Trophoblast cell (in vitro differentiated cells and primary cell): Measurements from ENCODE around the gene SLC13A3.

ENCODE experiments used
- DNase-seq, 2 donors: peaks; one replicate each; pipeline ENCODE4 v3.0.0-alpha.2; 2016
- H2AFZ ChIP-seq: 2 replicates; pipeline ENCODE4 v1.6.1; 2013; ENCODE audit warnings: low read length, moderate library complexity, mild to moderate bottlenecking; ENCODE audit not compliant: insufficient read depth, poor library complexity
- H2AK5ac ChIP-seq: 2 replicates; pipeline ENCODE4 v1.6.1; 2013; ENCODE audit warnings: mild to moderate bottlenecking, low read length
- H2BK120ac ChIP-seq: 2 replicates; pipeline ENCODE4 v1.6.1; 2013; ENCODE audit warnings: low read length, mild to moderate bottlenecking, moderate library complexity; ENCODE audit not compliant: insufficient read depth, poor library complexity
- H2BK12ac ChIP-seq: 2 replicates; pipeline ENCODE4 v1.6.1; 2013; ENCODE audit warnings: mild to moderate bottlenecking, low read length, moderate library complexity
- H2BK5ac ChIP-seq: 2 replicates; pipeline ENCODE4 v1.6.1; 2013; ENCODE audit warnings: low read length, low read depth, moderate library complexity, mild to moderate bottlenecking; ENCODE audit not compliant: poor library complexity
- H3K14ac ChIP-seq: 2 replicates; pipeline ENCODE4 v1.6.1; 2013; ENCODE audit warnings: mild to moderate bottlenecking, low read length
- H3K18ac ChIP-seq: 2 replicates; pipeline ENCODE4 v1.6.1; 2013; ENCODE audit warnings: mild to moderate bottlenecking, low read length
- H3K23ac ChIP-seq: 2 replicates; pipeline ENCODE4 v1.6.1; 2013; ENCODE audit warnings: low read length
- H3K27ac ChIP-seq: 2 replicates; pipeline ENCODE4 v1.5.1; 2013; ENCODE audit warnings: low read depth, mild to moderate bottlenecking, inconsistent platforms, low read length, moderate library complexity
- H3K27me3 ChIP-seq: 2 replicates; pipeline ENCODE4 v1.6.1; 2013; ENCODE audit warnings: inconsistent platforms, mild to moderate bottlenecking, low read length, moderate library complexity; ENCODE audit not compliant: insufficient read depth
- H3K36me3 ChIP-seq, 2 experiments: 1 replicate in 1 of 2; 2 replicates in 1 of 2; pipeline ENCODE4 v1.6.1; 2013; ENCODE audit warnings: low read length in 2 of 2, mild to moderate bottlenecking in 2 of 2, moderate library complexity in 1 of 2; ENCODE audit not compliant: insufficient read depth in 2 of 2, control insufficient read depth in 1 of 2
- H3K4ac ChIP-seq: 2 replicates; pipeline ENCODE4 v1.6.1; 2013; ENCODE audit warnings: low read depth, mild to moderate bottlenecking, low read length, moderate library complexity
- H3K4me1 ChIP-seq, 2 experiments: 1 replicate in 1 of 2; 2 replicates in 1 of 2; pipeline ENCODE4 v1.6.1; 2013; ENCODE audit warnings: low read length in 2 of 2, mild to moderate bottlenecking in 2 of 2, moderate library complexity in 1 of 2; ENCODE audit not compliant: insufficient read depth in 2 of 2, control insufficient read depth in 1 of 2
- H3K4me2 ChIP-seq: 2 replicates; pipeline ENCODE4 v1.6.1; 2013; ENCODE audit warnings: inconsistent platforms, mild to moderate bottlenecking, low read length, moderate library complexity
- H3K4me3 ChIP-seq: 2 replicates; pipeline ENCODE4 v1.5.1; 2013; ENCODE audit warnings: mild to moderate bottlenecking, low read depth, low read length, inconsistent platforms
- H3K79me1 ChIP-seq: one replicate; pipeline ENCODE4 v1.6.1; 2013; ENCODE audit warnings: low read length
- H3K79me2 ChIP-seq: 2 replicates; pipeline ENCODE4 v1.6.1; 2013; ENCODE audit warnings: low read length, mild to moderate bottlenecking; ENCODE audit not compliant: control insufficient read depth, insufficient read depth, poor library complexity
- H3K9ac ChIP-seq: 2 replicates; pipeline ENCODE4 v1.6.1; 2013; ENCODE audit warnings: mild to moderate bottlenecking, low read length
- H3K9me3 ChIP-seq: 2 replicates; pipeline ENCODE4 v1.6.1; 2013; ENCODE audit warnings: low read depth, mild to moderate bottlenecking, control low read depth, inconsistent platforms, low read length; ENCODE audit not compliant: insufficient read depth
- H4K12ac ChIP-seq: 2 replicates; pipeline ENCODE4 v1.6.1; 2013; ENCODE audit warnings: low read depth, mild to moderate bottlenecking, low read length, moderate library complexity
- H4K8ac ChIP-seq: 2 replicates; pipeline ENCODE4 v1.6.1; 2013; ENCODE audit warnings: low read depth, mild to moderate bottlenecking, low read length, moderate library complexity
- H4K91ac ChIP-seq: one replicate; pipeline ENCODE4 v1.6.1; 2013; ENCODE audit warnings: low read depth, mild to moderate bottlenecking, low read length, moderate library complexity
- WGBS: extraction: QIAGEN DNeasy Blood & Tissue Kit; methylation state at CpG from one replicate; pipeline ENCODE4 v1.1.7; 2013; ENCODE audit warnings: missing lambda C conversion rate; ENCODE audit not compliant: insufficient read length, insufficient coverage; ENCODE audit errors: extremely low coverage; 5-methylcytosine and 5-hydroxymethylcytosine counted together

The SLC13A3 gene

GRCh38 chr20:46562009-46562372 lies 89.3 kb downstream of the SLC13A3 start:
- Histone ChIP-seq H3K4me3 (no peak overlapping the region), H2AFZ (peak overlapping the region; percentile 66), H3K4me2 (peak overlapping the region; percentile 31), H3K18ac (no peak overlapping the region), H3K79me2 (no peaks in the 10 kb centered on the region), H4K91ac (no peak overlapping the region), H3K4me1 (peaks cover 11 to 14% of the 10 kb centered on the region in 2 experiments), H3K36me3 (no peaks in the 10 kb centered on the region), H3K9me3 (no peaks in the 10 kb centered on the region), H3K79me1 (no peaks in the 10 kb centered on the region), H3K4ac (no peak overlapping the region), H2BK12ac (no peak overlapping the region), H3K14ac (no peak overlapping the region), H3K9ac (no peak overlapping the region), H2BK5ac (no peak overlapping the region), H4K12ac (no peak overlapping the region), H3K27me3 (no peaks in the 10 kb centered on the region), H2AK5ac (no peak overlapping the region), H3K27ac (no peak overlapping the region), H4K8ac (peak overlapping the region; percentile 31), H3K23ac (no peak overlapping the region), H2BK120ac (no peak overlapping the region)
- WGBS, result no CpG with 5 or more reads among the region's 5 CpGs
- DNase-seq, result no peak

GRCh38 chr20:46559685-46560440 lies 91.4 kb downstream of the SLC13A3 start:
- Histone ChIP-seq H3K4me3 (no peak overlapping the region), H3K4me2 (no peak overlapping the region), H4K12ac (no peak overlapping the region), H3K14ac (no peak overlapping the region), H3K4me1 (peaks cover 11 to 14% of the 10 kb centered on the region in 2 experiments), H4K8ac (no peak overlapping the region), H3K4ac (no peak overlapping the region), H3K27me3 (no peaks in the 10 kb centered on the region), H2BK12ac (no peak overlapping the region), H3K9ac (no peak overlapping the region), H3K18ac (no peak overlapping the region), H3K79me2 (no peaks in the 10 kb centered on the region), H3K9me3 (no peaks in the 10 kb centered on the region), H4K91ac (no peak overlapping the region), H3K23ac (no peak overlapping the region), H2AFZ (no peak overlapping the region), H3K79me1 (no peaks in the 10 kb centered on the region), H2BK5ac (no peak overlapping the region), H3K36me3 (no peaks in the 10 kb centered on the region), H2AK5ac (no peak overlapping the region), H2BK120ac (no peak overlapping the region), H3K27ac (no peak overlapping the region)
- no CpG with 5 or more reads among the region's 7 CpGs for WGBS
- DNase-seq, result no peak

GRCh38 chr20:46559001-46559400 lies 92.3 kb downstream of the SLC13A3 start:
- H2BK5ac ChIP-seq, result no peak overlapping the region
- no peak overlapping the region for H3K4me2 ChIP-seq
- H4K91ac ChIP-seq, result no peak overlapping the region
- H3K18ac ChIP-seq, result no peak overlapping the region
- no peak overlapping the region for H3K4ac ChIP-seq
- H2BK120ac ChIP-seq, result no peak overlapping the region
- no peak overlapping the region for H3K14ac ChIP-seq
- no peaks in the 10 kb centered on the region for H3K36me3 ChIP-seq
- WGBS, result no CpG with 5 or more reads among the region's 3 CpGs
- H3K23ac ChIP-seq, result no peak overlapping the region
- no peaks in the 10 kb centered on the region for H3K79me1 ChIP-seq
- H3K4me1 ChIP-seq, result peaks cover 7 to 10% of the 10 kb centered on the region in 2 experiments
- H2BK12ac ChIP-seq, result no peak overlapping the region
- H3K9me3 ChIP-seq, result no peaks in the 10 kb centered on the region
- H3K79me2 ChIP-seq, result no peaks in the 10 kb centered on the region
- H3K4me3 ChIP-seq, result no peak overlapping the region
- no peak overlapping the region for H4K12ac ChIP-seq
- no peak overlapping the region for H4K8ac ChIP-seq
- H3K9ac ChIP-seq, result no peak overlapping the region
- no peak overlapping the region for H2AK5ac ChIP-seq
- no peaks in the 10 kb centered on the region for H3K27me3 ChIP-seq
- H2AFZ ChIP-seq, result no peak overlapping the region
- no peak overlapping the region for H3K27ac ChIP-seq
- DNase-seq, result no peak

- no peak overlapping the region for H3K4me2 ChIP-seq
- no peaks in the 10 kb centered on the region for H3K79me2 ChIP-seq
- no peak overlapping the region for H3K18ac ChIP-seq
- H3K9ac ChIP-seq, result no peak overlapping the region
- H3K14ac ChIP-seq, result no peak overlapping the region
- H3K27ac ChIP-seq, result no peak overlapping the region
- H3K23ac ChIP-seq, result no peak overlapping the region
- no peak overlapping the region for H2BK5ac ChIP-seq
- H3K79me1 ChIP-seq, result no peaks in the 10 kb centered on the region
- peak; percentile 18 to 42 for DNase-seq
- peaks cover 4 to 5% of the 10 kb centered on the region in 2 experiments for H3K4me1 ChIP-seq
- no peak overlapping the region for H4K12ac ChIP-seq
- H2AK5ac ChIP-seq, result no peak overlapping the region
- H4K8ac ChIP-seq, result no peak overlapping the region
- no peak overlapping the region for H4K91ac ChIP-seq
- H3K4me3 ChIP-seq, result no peak overlapping the region
- WGBS, result no CpG with 5 or more reads among the region's 5 CpGs
- no peaks in the 10 kb centered on the region for H3K36me3 ChIP-seq
- H3K4ac ChIP-seq, result no peak overlapping the region
- no peaks in the 10 kb centered on the region for H3K27me3 ChIP-seq
- no peaks in the 10 kb centered on the region for H3K9me3 ChIP-seq
- no peak overlapping the region for H2AFZ ChIP-seq
- H2BK120ac ChIP-seq, result no peak overlapping the region
- H2BK12ac ChIP-seq, result no peak overlapping the region
Observed at GRCh38 chr20:46558511-46558959, 92.7 kb downstream of the SLC13A3 start.
